ENCODE results near the gene C1orf115.
"Not testable (repeated sequence)": the region's sequence is repeated elsewhere in the genome, so short reads cannot be mapped to it uniquely, and the experiment has no call there.

The C1orf115 gene

GRCh38 chr1:220682901-220683576, 7.1 kb upstream of the C1orf115 start:
- Histone ChIP-seq H3F3A (ENCODE audit: low read depth) (no peaks in the 10 kb centered on the region), H3K36me3 (ENCODE audit: insufficient read depth, low read length) (no peaks in the 10 kb centered on the region), H3K4me1 (ENCODE audit: insufficient read depth, low read length, poor library complexity, severe bottlenecking) (no peaks in the 10 kb centered on the region), H4K20me1 (ENCODE audit: insufficient read depth, low read length, poor library complexity, severe bottlenecking) (no peaks in the 10 kb centered on the region), H2AFZ (ENCODE audit: low read length) (no peak overlapping the region), H3K9ac (ENCODE audit: low read depth, low read length, poor library complexity, severe bottlenecking) (no peak overlapping the region), H3K79me2 (ENCODE audit: insufficient read depth, low read length) (no peaks in the 10 kb centered on the region), H3K9me3 (ENCODE audit: insufficient read depth, low read depth, low read length) (no peaks in the 10 kb centered on the region), H3K4me2 (ENCODE audit: low read depth, low read length, poor library complexity, severe bottlenecking) (no peak overlapping the region), H3K4me3 (ENCODE audit: low read length, poor library complexity, severe bottlenecking) (no peak overlapping the region), H3K27me3 (ENCODE audit: insufficient read depth, low read length, poor library complexity, severe bottlenecking) (no peaks in the 10 kb centered on the region), H3K9me2 (replicated peaks; ENCODE audit: low read depth, low read length) (no peaks in the 10 kb centered on the region)
- TF ChIP-seq CTCF (conservative IDR thresholded peaks at IDR 0.05; ENCODE audit: low read length): no peak

GRCh38 chr1:220683716-220684115, 6.4 kb upstream of the C1orf115 start:
- not testable (repeated sequence) for H2AFZ ChIP-seq (ENCODE audit: low read length); H3K9me3 ChIP-seq (ENCODE audit: insufficient read depth, low read depth, low read length); H3K4me2 ChIP-seq (ENCODE audit: low read depth, low read length, poor library complexity, severe bottlenecking); H3K36me3 ChIP-seq (ENCODE audit: insufficient read depth, low read length); H3K4me1 ChIP-seq (ENCODE audit: insufficient read depth, low read length, poor library complexity, severe bottlenecking); H3K4me3 ChIP-seq (ENCODE audit: low read length, poor library complexity, severe bottlenecking); H3K9me2 ChIP-seq (replicated peaks; ENCODE audit: low read depth, low read length); H3F3A ChIP-seq (ENCODE audit: low read depth); H4K20me1 ChIP-seq (ENCODE audit: insufficient read depth, low read length, poor library complexity, severe bottlenecking); H3K27me3 ChIP-seq (ENCODE audit: insufficient read depth, low read length, poor library complexity, severe bottlenecking); H3K79me2 ChIP-seq (ENCODE audit: insufficient read depth, low read length); H3K9ac ChIP-seq (ENCODE audit: low read depth, low read length, poor library complexity, severe bottlenecking)

GRCh38 chr1:220684890-220685289, 5.3 kb upstream of the C1orf115 start:
- H3K9me3 ChIP-seq (ENCODE audit: insufficient read depth, low read depth, low read length): no peaks in the 10 kb centered on the region
- H3K9me2 ChIP-seq (replicated peaks; ENCODE audit: low read depth, low read length): no peaks in the 10 kb centered on the region
- no peaks in the 10 kb centered on the region for H3K4me1 ChIP-seq (ENCODE audit: insufficient read depth, low read length, poor library complexity, severe bottlenecking)
- H2AFZ ChIP-seq (ENCODE audit: low read length): no peak overlapping the region
- H3K27me3 ChIP-seq (ENCODE audit: insufficient read depth, low read length, poor library complexity, severe bottlenecking): no peaks in the 10 kb centered on the region
- H3K36me3 ChIP-seq (ENCODE audit: insufficient read depth, low read length): no peaks in the 10 kb centered on the region
- no peak overlapping the region for H3K4me3 ChIP-seq (ENCODE audit: low read length, poor library complexity, severe bottlenecking)
- H3F3A ChIP-seq (ENCODE audit: low read depth): no peaks in the 10 kb centered on the region
- no peak for TF ChIP-seq CTCF (conservative IDR thresholded peaks at IDR 0.05; ENCODE audit: low read length)
- TF ChIP-seq EZH2phosphoT487 (IDR thresholded peaks at IDR 0.05; ENCODE audit: borderline replicate concordance): no peak
- no peaks in the 10 kb centered on the region for H4K20me1 ChIP-seq (ENCODE audit: insufficient read depth, low read length, poor library complexity, severe bottlenecking)
- no peak overlapping the region for H3K9ac ChIP-seq (ENCODE audit: low read depth, low read length, poor library complexity, severe bottlenecking)
- no peaks in the 10 kb centered on the region for H3K79me2 ChIP-seq (ENCODE audit: insufficient read depth, low read length)
- H3K4me2 ChIP-seq (ENCODE audit: low read depth, low read length, poor library complexity, severe bottlenecking): no peak overlapping the region

GRCh38 chr1:220685879-220686278, 4.3 kb upstream of the C1orf115 start:
- Histone ChIP-seq H3K27me3 (ENCODE audit: insufficient read depth, low read length, poor library complexity, severe bottlenecking) (no peaks in the 10 kb centered on the region), H3K9me3 (ENCODE audit: insufficient read depth, low read depth, low read length) (no peaks in the 10 kb centered on the region), H3K79me2 (ENCODE audit: insufficient read depth, low read length) (no peaks in the 10 kb centered on the region), H3K4me1 (ENCODE audit: insufficient read depth, low read length, poor library complexity, severe bottlenecking) (no peaks in the 10 kb centered on the region), H3K4me2 (ENCODE audit: low read depth, low read length, poor library complexity, severe bottlenecking) (no peak overlapping the region), H3K9me2 (replicated peaks; ENCODE audit: low read depth, low read length) (no peaks in the 10 kb centered on the region), H3F3A (ENCODE audit: low read depth) (no peaks in the 10 kb centered on the region), H2AFZ (ENCODE audit: low read length) (no peak overlapping the region), H3K9ac (ENCODE audit: low read depth, low read length, poor library complexity, severe bottlenecking) (no peak overlapping the region), H3K4me3 (ENCODE audit: low read length, poor library complexity, severe bottlenecking) (no peak overlapping the region), H4K20me1 (ENCODE audit: insufficient read depth, low read length, poor library complexity, severe bottlenecking) (no peaks in the 10 kb centered on the region), H3K36me3 (ENCODE audit: insufficient read depth, low read length) (no peaks in the 10 kb centered on the region)
- TF ChIP-seq CTCF (conservative IDR thresholded peaks at IDR 0.05; ENCODE audit: low read length) (no peak), EZH2phosphoT487 (IDR thresholded peaks at IDR 0.05; ENCODE audit: borderline replicate concordance) (no peak)
